Choroid plexus epithelial cell (primary cell): ENCODE measurements around the gene TREH.
"Not testable (repeated sequence)": the region's sequence is repeated elsewhere in the genome, so short reads cannot be mapped to it uniquely, and the experiment has no call there.

ENCODE experiments used
- DNase-seq: peaks from one replicate; pipeline ENCODE4 v3.0.0-alpha.2; 2010; ENCODE audit warnings: low read depth
- H3K4me3 ChIP-seq: 2 replicates; pipeline ENCODE4 v1.5.1; 2011; ENCODE audit warnings: low read depth, mild to moderate bottlenecking, control low read depth, low read length, moderate library complexity
- TF ChIP-seq, protein P1 (sequence below): conservative IDR thresholded peaks from 2 replicates; pipeline ENCODE4 v1.5.1; 2011; ENCODE audit warnings: low read depth, mild to moderate bottlenecking, control low read depth, inconsistent platforms, low read length, moderate library complexity

Gene TREH

GRCh38 chr11:118679483-118679882 lies at the start of gene TREH:
Gene TREH (minus strand): TSS chr11:118679650. CDS start chr11:118679627, 23 bp downstream.
- H3K4me3 ChIP-seq: no peak within 1 kb of the TSS
- TF ChIP-seq, protein P1, sequence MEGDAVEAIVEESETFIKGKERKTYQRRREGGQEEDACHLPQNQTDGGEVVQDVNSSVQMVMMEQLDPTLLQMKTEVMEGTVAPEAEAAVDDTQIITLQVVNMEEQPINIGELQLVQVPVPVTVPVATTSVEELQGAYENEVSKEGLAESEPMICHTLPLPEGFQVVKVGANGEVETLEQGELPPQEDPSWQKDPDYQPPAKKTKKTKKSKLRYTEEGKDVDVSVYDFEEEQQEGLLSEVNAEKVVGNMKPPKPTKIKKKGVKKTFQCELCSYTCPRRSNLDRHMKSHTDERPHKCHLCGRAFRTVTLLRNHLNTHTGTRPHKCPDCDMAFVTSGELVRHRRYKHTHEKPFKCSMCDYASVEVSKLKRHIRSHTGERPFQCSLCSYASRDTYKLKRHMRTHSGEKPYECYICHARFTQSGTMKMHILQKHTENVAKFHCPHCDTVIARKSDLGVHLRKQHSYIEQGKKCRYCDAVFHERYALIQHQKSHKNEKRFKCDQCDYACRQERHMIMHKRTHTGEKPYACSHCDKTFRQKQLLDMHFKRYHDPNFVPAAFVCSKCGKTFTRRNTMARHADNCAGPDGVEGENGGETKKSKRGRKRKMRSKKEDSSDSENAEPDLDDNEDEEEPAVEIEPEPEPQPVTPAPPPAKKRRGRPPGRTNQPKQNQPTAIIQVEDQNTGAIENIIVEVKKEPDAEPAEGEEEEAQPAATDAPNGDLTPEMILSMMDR: no peak
- DNase-seq: no peak

- DNase-seq, H3K4me3 ChIP-seq: not testable (repeated sequence)
Measured at GRCh38 chr11:118728112-118728511, 48.7 kb upstream of the TREH start.

DNA sequence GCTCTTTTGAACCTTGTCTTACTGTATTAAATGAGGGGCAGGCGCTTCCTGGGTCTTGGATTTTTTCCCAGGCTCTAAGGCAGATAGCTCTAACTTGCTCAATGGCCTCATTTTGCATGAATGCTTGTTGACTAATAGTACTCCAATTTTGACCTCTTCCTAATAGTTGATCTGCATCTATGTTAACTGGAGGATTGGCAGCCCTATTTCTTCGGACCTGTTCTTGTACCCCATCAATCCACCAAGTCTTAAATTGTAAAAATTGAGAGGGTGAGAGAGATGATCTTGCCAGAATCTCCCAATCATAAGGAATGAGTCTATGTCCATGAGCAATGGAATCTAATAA lies 48.2 kb upstream of the TREH start:
- H3K4me3 ChIP-seq, DNase-seq: not testable (repeated sequence)

DNA sequence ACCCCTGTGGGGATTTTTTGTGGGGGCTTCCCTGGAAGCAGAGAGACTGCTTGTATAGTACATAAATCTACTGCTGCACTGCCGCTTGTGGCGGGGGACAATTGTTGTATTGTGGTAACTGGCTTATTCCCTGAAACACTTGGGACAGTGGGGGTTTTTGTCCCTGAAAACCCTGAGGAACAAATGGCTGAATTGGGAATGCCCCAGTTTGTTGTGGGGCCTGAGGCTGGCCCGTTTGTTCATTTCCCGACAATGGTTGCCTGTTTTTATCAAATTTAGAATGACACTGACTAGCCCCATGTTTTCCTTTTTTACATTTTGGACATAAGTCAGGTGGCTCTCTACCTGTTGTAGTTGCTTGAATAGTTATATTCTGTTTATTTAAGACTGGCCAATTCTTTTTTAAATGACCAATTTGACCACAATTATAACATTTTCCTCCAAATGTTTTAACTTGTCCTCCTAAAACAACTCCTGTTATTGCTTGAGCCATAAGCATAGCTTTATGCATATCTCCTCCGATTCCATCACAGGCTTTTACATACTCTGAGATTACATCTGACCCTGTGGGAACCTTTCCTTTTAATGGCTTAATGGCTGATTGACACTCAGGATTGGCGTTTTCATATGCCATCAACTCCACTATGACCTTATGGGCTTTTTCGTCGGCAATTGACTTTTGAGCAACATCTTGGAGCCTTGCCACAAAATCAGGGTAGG lies 47.7 kb upstream of the TREH start:
- DNase-seq, H3K4me3 ChIP-seq: not testable (repeated sequence)

GRCh38 chr11:118721478-118722015 lies 42.1 kb upstream of the TREH start:
- H3K4me3 ChIP-seq, DNase-seq: not testable (repeated sequence)

- H3K4me3 ChIP-seq, DNase-seq: not testable (repeated sequence)
Measured at GRCh38 chr11:118720740-118721139, 41.3 kb upstream of the TREH start.

- not testable (repeated sequence) for DNase-seq, H3K4me3 ChIP-seq
Measured at GRCh38 chr11:118720078-118720477, 40.6 kb upstream of the TREH start.

- H3K4me3 ChIP-seq, DNase-seq: not testable (repeated sequence)
Measured at GRCh38 chr11:118718562-118718961, 39.1 kb upstream of the TREH start.

DNA sequence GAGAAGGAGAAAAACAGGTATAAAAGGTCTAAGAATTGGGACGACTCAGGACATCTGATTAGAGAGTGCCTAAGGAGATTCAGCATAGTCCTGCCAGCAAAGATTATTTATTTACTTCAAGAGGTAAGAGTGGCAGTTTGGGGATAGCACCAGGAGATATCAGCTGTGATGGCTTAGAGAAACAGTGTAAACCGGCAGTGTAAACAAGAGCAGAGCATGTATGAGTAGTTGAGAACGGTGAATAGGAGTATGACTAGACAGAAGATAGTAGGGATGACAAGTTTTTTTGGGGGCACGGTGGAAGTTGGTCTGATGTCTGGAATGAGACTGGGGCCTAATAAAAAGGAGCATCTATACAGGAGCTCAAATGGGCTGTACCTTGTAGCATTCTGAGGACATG lies 38.3 kb upstream of the TREH start:
- DNase-seq, H3K4me3 ChIP-seq: not testable (repeated sequence)

GRCh38 chr11:118717221-118717620 lies 37.8 kb upstream of the TREH start:
- H3K4me3 ChIP-seq, DNase-seq: not testable (repeated sequence)

DNA sequence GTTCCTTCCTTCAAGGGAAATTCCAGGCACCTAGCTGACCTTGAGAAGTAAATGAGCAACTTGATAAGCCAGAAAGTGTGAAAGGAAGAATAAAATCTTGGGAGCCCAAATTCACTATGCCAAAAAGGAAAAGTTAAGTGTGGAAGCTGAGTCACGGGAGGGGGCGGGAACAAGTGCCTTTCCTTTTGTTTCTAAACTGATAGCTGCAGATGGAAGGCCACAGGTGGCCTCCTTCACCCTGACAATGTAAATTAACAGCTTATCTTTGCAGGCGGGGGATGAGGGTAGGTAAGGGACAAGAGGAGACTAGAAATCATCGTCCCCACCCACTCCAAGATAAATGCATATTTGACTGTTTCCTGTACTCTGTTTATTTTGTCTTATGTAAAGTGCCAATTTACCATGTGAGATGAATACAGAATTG lies 36.4 kb upstream of the TREH start:
- H3K4me3 ChIP-seq: no peak overlapping the region
- DNase-seq: no peak
- TF ChIP-seq, protein P1: no peak

DNA sequence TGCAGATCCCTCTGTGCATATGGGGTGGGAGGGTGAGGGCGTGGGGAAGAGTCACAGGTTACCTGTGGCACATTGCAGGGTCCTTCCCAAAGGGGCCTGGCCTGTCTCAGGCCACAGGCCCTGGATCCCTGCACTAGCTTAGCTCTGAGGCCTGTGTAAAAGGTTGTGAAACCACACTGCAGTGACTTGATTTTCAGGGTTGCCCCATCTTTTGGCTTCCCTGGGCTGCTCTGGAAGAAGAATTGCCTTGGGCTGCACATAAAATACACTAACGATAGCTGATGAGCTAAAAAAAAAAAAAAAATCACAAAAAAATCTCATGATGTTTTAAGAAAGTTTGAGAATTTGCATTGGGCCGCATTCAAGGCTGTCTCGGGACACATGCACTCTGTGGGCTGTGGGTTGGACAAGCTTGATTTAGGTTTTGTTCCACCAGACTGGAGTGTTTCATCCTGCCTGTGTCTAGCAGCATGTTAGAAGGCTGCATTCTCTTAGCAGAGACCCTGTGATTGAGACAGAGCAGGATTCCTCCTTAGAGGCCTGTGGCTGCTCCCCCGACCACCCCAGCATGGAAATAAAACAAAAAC lies 35.9 kb upstream of the TREH start:
- H3K4me3 ChIP-seq: no peak overlapping the region
- TF ChIP-seq, protein P1: no peak

More for the DNA sequence above, 35.9 kb upstream of the TREH start:
- no peak for DNase-seq
